ENCODE measurements around the gene SUSD5.
"Not testable (repeated sequence)": the region's sequence is repeated elsewhere in the genome, so short reads cannot be mapped to it uniquely, and the experiment has no call there.

The SUSD5 gene

DNA sequence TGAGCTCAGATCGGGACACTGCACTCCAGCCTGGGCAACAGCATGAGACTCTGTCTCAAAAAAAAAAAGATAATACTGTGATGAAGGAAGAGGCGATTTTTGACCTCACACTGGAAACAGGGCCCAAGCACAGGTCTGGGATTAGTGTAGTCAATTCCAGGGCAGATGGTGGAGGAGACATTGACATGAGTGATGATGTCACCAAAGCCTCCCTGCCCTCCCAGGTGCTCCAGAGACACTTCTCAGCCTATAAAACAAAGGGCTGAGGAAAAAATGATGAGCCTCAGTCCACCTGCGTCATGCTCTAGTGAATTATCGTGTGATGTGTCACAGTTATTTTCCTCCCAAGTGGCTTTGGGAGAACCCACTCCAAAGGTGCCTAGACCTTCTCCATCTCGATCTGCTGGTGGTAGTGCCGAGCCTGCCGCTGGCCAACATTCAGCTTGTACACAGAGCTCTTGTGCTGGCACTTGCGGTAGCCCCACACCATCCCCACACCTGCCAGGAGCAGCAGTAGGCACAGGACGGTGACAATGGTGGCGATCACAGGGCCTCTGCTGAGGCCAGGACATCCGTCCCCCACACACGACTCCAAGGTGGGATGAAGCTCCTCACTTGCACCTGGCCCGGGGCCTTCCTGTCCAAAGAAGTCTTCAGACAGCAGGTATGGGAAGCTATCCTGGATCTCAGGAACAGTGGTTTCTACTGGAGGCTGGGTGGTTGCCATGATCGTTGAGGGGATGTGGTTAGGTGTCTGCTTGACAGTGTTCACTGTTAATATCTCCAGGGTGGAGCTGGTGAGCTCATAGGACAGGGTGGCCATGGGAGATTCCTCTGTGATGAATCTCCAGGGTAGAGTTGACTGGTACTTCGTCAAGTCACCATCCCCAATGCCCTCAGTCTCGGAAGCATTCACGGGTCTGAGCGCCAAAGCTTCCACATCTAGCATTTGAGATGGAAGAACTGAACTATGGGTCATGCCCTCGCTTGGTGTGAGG, 65.9 kb downstream of the SUSD5 start:
- no peak for DNase-seq (ENCODE audit: low read depth)

DNA sequence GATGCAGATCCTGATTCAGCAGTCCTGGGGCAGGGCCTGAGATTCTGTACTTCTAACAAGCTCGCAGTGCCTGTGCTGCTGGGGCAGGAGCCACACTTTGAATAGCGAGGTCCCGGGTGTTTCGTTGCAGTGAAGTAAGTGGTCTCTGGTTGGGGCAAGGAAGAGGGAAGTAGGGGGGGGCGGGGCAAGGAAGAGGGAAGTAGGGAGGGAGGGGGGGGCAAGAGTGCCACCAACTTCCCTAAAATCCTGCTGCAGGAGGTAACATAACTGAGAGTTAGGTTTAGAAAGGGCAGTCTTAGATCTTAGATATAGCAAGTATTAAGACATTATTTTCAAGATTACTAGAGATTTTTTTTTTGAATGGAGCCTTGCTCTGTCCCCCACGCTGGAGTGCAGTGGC, 69.3 kb downstream of the SUSD5 start:
- no peak for DNase-seq (ENCODE audit: low read depth)

DNA sequence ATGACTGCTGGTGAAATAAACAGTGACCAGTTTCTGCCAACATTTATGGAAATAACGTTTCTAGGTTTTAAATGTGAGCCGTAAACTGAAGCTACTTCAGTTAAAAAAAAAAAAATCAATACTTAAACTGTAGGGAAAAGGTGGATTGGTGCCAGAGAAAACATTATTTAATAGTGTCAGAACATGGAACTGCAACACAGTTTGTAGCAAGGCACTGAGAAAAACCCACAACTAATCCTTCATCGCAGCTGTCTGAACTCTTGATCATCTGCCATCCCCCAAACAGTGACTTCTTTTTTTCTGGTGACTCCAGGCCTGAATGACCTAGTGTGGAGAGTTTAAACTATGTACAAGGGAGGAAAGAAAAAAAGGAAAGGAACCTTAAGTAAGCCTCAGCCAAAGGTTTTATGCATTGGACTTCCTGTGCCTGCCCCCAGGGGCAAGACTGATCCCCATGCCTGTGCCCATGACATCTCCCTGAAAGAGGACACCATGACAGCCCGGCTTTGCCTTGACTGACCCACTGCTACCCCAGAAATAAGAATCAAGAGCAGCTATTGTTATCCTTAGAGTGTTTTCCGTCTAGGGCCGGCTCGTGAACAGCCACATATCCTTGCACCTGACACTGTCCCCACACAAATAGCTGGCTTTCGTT, 71.7 kb downstream of the SUSD5 start:
- no peak for DNase-seq (ENCODE audit: low read depth)

DNA sequence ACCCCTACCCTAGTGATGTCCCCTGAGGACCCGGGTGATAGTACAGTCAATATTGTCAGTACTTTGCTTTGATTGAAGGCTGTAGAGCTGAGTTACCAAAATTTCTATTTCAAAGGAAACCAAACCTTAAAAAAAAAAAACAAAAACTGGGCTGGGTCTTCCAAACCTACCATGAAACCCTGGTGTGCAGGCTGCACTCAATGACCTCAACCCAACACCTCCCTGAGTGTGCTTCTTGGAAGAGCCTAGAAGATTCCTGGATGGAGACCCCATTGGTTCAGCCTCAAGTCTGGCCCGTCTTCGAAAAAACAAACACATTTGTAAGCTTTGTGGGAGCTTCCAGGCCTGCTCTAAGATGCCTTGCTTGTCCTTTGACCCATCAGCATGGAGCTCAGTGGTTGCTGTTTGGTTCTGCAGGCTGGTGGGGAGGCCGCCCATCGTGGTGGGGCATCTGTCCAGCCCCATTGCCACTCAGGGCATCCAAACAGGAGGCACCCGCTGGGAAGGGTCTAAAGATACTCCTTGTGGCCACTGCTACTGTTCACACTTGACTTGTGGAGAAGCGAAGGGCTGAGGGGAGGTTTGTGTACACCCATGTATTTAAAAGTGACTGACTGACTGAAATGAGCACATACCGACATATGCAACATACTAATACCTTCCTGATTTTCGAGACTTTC, 72.6 kb downstream of the SUSD5 start:
- DNase-seq (ENCODE audit: low read depth): no peak

DNA sequence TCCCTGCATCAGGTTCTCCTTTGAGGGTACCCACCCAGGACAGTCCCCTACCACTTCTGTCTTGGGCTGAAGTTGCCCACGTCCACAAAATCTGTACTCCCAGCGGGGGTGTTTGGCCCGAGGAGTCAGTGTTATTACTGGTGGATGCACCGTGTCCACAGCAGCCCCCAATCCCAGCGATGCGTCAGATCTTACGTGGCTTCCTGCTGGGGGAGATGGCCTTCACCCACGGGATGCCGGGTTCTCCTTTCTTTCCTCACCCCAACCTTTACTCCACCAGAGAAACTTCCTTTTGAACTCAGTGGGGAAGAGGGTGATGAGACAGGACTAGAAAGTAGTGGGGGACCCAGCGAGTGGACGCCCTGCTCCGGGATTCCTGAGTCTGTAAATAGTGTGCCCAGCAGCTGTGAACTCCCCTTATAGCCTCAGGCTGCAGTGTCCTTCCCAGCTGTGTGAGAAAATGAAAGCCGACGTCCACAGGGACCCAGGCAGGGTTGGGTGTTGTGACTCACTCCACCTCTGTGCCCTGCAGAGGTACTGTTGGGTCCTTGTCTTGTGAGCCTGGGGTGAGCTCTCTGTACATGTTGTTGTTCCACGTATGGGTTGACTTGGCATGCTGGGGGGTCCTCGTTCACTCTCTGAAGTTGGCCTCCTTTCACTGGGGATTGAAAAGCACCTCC, 73.2 kb downstream of the SUSD5 start:
- DNase-seq (ENCODE audit: low read depth): no peak

DNA sequence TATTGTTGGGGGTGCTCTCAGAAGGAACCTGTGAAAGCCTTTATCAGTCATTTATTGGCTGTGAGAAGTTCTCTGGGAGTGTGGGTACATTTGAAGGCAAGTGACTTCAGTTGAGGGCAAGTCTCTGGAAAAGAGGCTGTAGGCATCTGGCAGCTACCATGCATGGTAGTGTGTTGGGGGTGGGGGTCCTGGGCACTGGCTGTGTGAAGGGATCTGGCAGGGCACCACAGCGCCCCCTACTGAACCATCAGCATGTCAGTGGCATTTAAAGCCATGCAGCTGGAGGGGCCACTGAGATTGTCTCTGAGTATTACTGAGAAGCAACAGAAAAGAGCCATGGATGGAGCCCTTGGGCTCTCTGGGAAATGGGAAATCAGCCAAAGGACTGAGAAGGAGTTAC, 74.2 kb downstream of the SUSD5 start:
- DNase-seq (ENCODE audit: low read depth): no peak

DNA sequence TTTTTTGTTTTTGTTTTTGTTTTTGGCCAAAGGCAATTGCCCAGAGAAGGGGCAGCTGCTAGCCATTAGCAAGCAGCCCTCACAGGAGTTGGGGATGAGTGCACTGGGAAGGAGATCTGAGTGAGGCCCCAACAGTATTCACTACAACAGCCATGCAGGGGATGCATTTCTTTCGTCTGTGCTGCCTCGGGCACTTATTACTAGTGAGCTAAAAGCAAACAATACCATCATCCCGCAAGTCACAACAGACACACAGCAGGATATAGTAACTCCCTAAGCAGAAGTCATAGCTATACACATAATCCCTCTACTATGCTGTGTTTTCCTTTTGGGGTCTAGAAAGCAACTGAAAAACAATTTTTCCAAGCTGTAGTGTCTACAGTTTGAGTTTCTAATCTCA, 77.6 kb downstream of the SUSD5 start:
- no peak for DNase-seq (ENCODE audit: low read depth)

DNA sequence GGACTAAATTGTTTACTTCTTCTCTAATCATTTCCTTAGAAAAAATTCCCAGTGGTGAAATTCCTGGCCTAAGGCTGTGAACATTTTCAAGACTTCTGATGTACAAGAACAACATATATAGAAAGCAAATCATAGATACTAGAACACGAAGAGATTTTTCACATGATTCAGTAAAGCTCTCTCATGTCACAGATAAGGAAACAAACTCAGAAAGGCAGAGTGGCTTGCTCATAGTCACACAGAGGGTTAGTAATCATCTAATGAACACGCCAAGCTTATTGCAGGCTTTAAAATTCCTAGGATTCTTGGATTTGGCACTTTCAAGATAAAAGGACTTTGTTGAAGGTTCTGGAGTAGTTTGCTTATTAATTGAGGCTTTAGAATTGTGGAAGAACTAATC, 78.6 kb downstream of the SUSD5 start:
- DNase-seq (ENCODE audit: low read depth): no peak

DNA sequence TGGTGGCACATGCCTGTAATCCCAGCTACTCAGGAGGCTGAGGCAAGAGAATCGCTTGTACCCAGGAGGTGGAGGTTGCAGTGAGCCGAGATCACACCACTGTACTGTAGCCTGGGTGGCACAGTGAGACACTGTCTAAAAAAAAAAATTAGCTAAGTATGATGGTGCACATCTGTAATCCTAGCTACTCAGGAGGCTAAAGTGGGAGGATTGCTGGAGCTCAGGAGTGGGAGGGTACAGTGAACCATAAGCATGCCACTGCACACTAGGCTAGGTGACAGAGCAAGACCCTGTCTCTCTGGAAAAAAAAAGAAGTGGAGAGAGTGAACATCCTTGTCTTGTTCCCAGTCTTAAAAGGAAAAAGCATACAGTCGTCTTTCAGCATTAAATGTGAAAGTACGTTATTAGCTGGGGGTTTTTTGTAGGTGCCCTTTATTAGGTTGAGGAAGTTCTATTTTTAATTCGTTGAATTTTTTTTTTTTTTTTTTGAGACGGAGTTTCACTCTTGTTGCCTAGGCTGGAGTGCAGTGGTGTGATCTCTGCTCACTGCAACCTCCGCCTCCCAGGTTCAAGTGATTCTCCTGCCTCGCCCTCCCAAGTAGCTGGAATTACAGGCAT, 79.5 kb downstream of the SUSD5 start:
- not testable (repeated sequence) for DNase-seq (ENCODE audit: low read depth)

DNA sequence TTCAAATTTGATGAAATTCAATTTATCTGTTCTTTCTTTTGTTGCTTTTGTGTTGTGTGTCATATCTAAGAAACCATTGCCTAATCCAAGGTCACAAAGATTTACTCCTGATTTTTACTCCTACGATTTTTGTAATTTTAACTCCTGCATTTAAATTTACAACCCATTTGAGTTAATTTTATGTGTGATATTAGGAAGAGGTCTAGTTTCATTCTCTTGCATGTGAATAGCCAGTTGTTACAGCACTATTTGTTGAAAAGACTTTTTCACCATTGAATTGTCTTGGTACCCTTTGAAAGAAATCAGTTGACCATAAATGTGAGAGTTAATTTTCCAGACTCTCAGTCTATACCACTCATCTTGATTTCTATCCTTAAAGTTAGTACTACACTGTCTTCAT, 80.9 kb downstream of the SUSD5 start:
- no peak for DNase-seq (ENCODE audit: low read depth)

DNA sequence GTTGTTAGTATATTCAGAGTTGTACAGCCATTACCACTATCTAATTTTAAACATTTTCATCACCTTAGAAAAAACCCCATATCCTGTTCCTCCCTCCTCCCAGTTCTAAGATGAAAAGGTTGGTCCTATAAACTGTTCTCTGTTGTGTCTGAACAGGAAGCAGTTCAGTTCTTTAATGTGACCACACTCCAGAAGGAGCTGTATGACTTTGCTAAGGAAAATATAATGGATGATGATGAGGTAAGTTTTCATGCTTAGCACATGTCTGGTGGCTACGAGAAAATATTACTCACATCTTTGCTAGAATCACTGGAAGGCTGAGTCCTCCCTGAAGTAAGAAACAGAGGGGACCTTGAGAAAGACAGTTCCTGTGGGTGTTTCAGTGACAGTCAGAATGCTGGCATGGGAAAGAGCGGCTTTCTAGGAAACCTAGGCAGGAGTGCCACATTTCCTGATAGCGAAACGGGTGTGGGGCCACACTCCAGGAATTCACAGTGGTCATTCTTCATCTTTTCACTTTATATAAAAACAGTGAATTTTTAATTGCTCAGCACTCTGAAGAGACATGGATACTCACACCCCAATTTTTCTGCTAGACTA, 84.5 kb downstream of the SUSD5 start:
- DNase-seq (ENCODE audit: low read depth): no peak

DNA sequence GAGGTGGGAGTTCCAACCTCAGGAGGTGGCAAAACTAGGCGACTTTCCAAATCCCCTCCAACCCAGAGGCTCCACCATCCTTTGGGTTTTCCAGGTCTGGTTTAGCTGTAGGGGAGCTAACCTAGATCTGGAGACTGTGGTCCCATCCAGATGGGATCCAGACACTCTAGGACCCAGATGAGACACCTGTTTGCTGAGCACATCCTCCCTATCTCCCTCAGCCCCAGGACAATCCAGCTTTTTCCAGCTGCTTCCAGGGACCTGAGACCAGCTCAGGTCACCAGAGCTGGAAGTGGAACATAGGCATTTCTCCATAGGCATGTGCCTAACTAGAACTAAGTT, 86.6 kb downstream of the SUSD5 start:
- no peak for DNase-seq (ENCODE audit: low read depth)

DNA sequence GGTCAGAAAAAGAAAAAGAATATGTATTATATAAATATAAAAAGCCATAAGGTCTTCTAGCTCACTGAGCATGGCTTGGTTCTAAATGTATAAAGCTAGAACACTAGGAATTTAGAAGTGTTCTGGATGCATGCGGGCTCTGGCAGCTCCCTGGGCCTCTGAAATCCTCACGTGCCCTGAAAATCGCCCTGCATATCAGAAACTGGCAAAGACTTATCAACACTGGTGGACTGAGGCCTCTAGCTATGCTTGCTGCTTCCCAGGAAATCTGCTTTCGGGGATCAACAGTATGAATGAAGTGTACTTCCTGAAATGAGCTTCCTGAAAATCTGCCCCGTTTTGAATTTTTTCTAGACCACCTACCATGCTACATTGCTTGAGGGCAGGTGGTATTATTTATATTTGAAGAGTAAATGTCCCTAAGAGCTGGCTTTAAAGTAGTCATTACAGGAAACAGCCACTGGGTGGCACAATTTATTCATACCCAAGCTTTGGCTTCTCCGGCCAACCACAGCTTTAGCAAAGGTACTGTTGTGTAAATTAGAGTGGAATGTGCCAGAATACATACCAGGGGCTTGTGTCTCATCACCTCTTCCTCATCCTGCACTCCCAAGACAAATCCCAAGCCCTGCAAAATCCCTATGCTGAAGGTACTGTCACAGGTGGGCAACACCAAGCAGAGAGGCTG, 87.1 kb downstream of the SUSD5 start:
- DNase-seq (ENCODE audit: low read depth): peak; percentile 2

DNA sequence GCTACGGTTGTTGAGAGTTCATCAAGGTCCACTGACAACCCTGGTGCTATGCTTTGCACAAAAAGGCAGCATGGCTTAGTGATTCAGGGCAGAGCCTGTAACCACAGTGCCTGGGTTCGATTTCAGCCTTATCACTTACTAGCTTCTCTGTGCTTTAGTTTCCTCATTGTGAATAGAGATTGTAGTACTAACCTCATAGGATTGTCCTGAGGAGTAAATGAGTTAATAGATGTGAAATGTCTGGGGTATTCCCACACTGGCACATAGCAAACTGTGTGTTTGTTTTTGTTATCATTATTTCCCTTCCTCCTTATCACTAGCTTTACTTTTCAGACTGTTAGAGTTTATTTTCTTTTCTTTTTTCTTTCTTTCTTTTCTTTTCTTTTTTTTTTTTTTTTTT, 88.5 kb downstream of the SUSD5 start:
- DNase-seq (ENCODE audit: low read depth): no peak

DNA sequence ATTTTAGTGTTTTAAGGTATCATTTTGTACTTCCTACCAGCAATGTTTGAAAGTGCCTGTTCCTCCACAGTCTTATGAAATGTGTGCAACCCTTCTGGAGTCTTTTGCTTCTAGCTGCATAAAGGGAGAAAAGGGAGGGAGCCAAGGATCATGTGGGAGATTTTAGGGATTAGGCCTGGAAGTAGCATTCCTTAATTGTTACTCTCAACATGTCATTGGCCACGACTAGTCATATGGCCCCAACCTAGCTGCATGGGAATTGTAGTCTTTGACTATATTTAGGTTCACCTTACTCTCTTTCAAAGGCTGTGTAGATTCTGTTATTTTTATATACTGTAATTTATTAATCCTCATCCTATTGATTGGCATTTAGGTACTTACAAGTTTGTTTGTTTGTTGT, 89.9 kb downstream of the SUSD5 start:
- no peak for DNase-seq (ENCODE audit: low read depth)

DNA sequence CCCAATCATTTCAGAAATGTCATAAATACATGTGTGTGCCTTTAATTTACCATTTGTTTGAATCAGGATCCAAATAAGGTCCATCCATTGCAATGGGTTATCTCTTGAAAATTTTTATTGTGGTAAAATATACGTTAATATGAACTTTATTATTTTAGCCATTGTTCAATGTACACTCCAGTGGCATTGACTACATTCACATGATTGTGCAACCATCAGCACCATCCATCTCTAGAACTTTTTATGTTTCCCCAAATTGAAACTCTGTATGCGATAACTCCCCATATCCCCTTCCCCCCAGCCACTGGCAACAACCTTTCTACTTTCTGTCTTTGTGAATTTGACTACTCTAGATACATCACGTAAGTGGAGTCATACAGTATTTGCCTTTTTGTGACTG, 92.8 kb downstream of the SUSD5 start:
- no peak for DNase-seq (ENCODE audit: low read depth)

DNA sequence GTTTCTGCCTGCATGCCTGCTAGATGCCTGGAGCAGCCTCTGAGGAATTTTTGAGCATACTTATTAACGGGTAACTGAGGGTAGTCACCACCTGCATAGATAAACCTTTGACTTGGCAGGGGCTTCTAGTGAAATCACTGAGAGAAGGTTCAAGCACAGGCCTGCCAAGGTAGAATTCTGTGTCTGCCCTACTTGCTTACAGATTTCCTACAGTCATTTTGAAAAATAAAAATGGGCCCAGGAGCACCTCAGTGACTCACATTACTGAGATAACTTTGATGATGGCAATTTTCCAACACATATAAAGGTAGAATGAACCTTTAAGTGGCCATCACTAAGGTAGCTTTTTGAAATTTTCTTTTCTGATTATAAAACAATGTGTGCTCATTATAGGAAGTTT, 94.0 kb downstream of the SUSD5 start:
- DNase-seq (ENCODE audit: low read depth): no peak

DNA sequence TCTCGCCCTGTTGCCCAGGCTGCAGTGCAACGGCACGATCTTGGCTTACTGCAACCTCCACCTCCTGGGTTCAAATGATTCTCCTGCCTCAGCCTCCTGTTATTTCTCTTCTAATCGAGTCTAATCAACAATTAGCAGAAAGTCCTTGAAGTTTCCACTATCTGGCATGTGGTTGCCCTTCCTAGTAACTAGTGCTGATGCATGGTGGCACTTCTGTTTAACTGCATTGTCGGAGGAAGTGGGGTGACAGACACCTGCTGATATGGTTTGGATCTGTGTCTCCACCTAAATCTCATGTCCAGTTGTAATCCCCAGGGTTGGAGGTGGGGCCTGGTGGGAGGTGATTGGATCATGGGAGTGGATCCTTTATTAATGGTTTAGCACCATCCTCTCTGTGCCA, 95.6 kb downstream of the SUSD5 start:
- no peak for DNase-seq (ENCODE audit: low read depth)

DNA sequence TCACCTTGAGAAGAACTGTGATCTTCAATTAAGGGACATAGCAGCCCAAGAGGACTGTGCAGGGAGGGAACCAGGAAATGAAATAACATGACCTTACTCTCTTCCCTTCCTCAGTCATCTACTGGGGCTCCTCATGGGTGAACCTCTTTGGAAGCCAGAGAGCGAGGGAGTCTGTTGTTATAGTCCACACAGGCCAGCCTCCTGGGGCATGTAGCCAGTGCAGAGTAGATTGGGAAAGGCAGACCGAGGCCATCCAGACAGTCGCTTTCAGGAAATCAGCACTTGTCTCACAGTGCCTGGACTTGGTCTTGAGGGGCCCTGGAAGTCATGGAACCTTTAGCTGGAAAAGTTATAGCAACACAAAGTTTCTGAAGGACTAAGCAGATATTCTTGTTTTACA, 98.7 kb downstream of the SUSD5 start:
- DNase-seq (ENCODE audit: low read depth): no peak

DNA sequence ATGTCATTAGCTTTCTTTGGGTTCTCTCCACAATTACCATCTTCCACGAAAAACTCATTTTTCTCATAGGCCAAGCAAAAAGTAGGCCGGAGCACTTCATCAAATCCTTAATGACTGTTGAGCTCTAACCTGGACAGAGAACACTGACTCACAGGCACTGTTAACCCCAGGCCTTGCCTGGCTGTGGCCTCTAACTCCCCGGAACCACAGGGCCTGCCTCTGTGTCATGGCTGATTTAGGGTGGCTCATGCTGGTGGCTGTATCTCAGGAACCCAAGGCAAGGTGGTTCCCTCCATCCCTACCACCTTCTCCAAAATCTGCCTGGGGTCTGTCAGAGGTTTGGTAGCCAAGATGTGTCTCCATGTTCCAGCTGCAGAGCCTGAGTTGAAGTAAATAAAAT, 101.1 kb downstream of the SUSD5 start:
- no peak for DNase-seq (ENCODE audit: low read depth)
